ENCODE results near the gene CCDC85A. TPM values are rescaled to one million over a fixed set of nuclear protein-coding genes. Genes with fewer than 3 reads are reported as not detected.

Gene CCDC85A
- total RNA-seq, 4 donors from 2014 or later, result 2.8 to 12.2 (median 5.4) TPM

DNA sequence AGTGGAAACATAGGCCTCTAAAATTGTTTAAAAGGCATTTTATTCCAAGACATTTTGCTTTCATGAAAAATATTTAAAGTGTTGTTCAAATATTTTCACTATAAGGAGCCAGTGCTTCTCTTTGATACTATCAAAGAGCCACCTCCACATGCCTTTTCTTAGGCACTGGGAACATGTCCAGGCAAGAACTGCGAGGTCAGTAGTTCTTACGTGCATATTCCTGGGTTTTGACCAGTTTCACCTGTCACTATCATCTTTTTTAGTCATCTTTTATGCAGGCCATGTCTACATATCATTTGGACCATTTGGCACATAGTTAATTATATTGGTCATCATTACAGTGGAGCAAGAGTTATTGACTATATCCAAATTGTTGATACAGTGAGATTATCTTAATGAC, 195.3 kb downstream of the CCDC85A start:
- WGBS, 2 donors, result 89 to 92% methylated on average over 2 of the region's 2 CpGs
- H3K27ac ChIP-seq, result no peak overlapping the region
- no peak for DNase-seq (ENCODE audit: low spot score in 2 of 2)
- H3K9me3 ChIP-seq, result no peaks in the 10 kb centered on the region
- H3K36me3 ChIP-seq, result no peaks in the 10 kb centered on the region
- TF ChIP-seq EP300 (IDR thresholded peaks at IDR 0.05) (no peak), POLR2A (IDR thresholded peaks at IDR 0.05) (no peak)
- TF ChIP-seq, protein P1, sequence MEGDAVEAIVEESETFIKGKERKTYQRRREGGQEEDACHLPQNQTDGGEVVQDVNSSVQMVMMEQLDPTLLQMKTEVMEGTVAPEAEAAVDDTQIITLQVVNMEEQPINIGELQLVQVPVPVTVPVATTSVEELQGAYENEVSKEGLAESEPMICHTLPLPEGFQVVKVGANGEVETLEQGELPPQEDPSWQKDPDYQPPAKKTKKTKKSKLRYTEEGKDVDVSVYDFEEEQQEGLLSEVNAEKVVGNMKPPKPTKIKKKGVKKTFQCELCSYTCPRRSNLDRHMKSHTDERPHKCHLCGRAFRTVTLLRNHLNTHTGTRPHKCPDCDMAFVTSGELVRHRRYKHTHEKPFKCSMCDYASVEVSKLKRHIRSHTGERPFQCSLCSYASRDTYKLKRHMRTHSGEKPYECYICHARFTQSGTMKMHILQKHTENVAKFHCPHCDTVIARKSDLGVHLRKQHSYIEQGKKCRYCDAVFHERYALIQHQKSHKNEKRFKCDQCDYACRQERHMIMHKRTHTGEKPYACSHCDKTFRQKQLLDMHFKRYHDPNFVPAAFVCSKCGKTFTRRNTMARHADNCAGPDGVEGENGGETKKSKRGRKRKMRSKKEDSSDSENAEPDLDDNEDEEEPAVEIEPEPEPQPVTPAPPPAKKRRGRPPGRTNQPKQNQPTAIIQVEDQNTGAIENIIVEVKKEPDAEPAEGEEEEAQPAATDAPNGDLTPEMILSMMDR (IDR thresholded peaks at IDR 0.05), result no peak
- no peaks in the 10 kb centered on the region for H3K27me3 ChIP-seq
- no peak overlapping the region for H3K4me3 ChIP-seq
- no peaks in the 10 kb centered on the region for H3K4me1 ChIP-seq

DNA sequence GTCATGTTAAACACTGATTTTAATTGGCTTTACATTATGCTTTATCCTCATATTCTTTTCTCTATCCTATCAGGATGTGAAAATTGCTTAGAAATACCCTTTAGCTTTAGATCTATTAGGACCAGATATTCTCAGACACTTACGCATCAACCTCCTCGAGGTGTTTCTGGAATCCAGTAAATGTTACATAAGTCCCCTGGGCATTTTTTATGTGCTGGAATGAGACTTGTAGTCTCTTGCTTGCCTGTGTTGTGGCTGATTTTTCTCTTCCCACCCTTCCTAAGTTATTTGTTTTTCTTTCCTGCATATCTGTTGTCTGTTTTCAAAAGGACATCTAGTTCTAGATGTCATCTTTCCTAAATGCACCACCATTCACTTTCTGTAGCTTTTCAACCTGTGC, 197.1 kb downstream of the CCDC85A start:
- DNase-seq (ENCODE audit: low spot score in 2 of 2), result no peak
- no peaks in the 10 kb centered on the region for H3K9me3 ChIP-seq
- H3K27me3 ChIP-seq, result no peaks in the 10 kb centered on the region
- H3K27ac ChIP-seq, result no peak overlapping the region
- H3K4me1 ChIP-seq, result no peaks in the 10 kb centered on the region
- H3K4me3 ChIP-seq, result no peak overlapping the region
- no peaks in the 10 kb centered on the region for H3K36me3 ChIP-seq
- WGBS, 2 donors, result 62% methylated on average over 2 of the region's 2 CpGs
- TF ChIP-seq, protein P1 (IDR thresholded peaks at IDR 0.05), result no peak
- TF ChIP-seq EP300 (IDR thresholded peaks at IDR 0.05) (no peak), POLR2A (IDR thresholded peaks at IDR 0.05) (no peak)

DNA sequence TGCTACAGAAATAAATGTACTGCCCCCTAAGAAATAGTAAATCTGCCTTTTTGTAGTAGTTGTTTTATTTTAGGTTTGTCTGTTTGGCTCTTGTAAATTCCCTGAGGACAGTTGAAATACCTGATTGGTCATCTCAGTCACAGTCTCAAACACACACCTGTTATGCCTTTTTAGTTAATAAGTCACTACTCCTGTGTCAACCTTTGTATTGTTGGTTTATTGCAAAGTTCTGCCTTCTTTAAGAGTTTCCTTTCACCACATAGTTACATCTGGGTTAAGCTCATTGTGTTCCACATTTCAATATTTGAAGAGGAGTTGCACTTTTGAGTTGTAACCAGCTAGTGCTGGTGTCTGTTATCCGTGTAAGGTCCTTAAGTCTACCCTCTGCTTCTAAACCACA, 198.7 kb downstream of the CCDC85A start:
- WGBS, 2 donors, result 0% methylated on average over 1 of the region's 1 CpG
- TF ChIP-seq POLR2A (IDR thresholded peaks at IDR 0.05), result no peak
- TF ChIP-seq, protein P1 (IDR thresholded peaks at IDR 0.05), result no peak
- TF ChIP-seq EP300 (IDR thresholded peaks at IDR 0.05), result no peak
- Histone ChIP-seq H3K9me3 (no peaks in the 10 kb centered on the region), H3K27ac (no peak overlapping the region), H3K4me3 (no peak overlapping the region), H3K4me1 (no peaks in the 10 kb centered on the region), H3K27me3 (no peaks in the 10 kb centered on the region), H3K36me3 (no peaks in the 10 kb centered on the region)
- no peak for DNase-seq (ENCODE audit: low spot score in 2 of 2)

DNA sequence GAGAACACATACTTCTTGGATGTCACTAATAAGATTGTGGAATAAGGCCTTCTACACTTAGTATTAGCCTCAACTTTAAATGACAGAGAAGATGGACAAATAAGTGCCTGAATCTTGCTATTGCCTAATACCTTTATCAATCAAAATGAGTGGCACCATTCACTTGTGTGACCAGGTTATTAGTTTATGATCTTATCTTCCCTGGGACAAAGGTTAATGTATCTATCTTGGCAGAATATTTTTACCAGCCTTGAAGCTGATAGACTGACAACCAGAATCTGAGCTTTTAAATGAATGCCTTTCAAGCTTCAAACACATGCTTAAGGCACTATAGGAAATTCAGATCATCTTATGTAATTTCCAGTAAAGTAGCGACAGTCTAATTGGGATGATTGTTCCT, 202.9 kb downstream of the CCDC85A start:
- H3K9me3 ChIP-seq, result no peaks in the 10 kb centered on the region
- 73 to 81% methylated on average over 1 of the region's 1 CpG for WGBS, 2 donors
- DNase-seq (ENCODE audit: low spot score in 2 of 2), result no peak
- H3K27ac ChIP-seq, result no peak overlapping the region
- no peaks in the 10 kb centered on the region for H3K36me3 ChIP-seq
- no peaks in the 10 kb centered on the region for H3K4me1 ChIP-seq
- no peak overlapping the region for H3K4me3 ChIP-seq
- TF ChIP-seq, protein P1 (IDR thresholded peaks at IDR 0.05), result no peak
- TF ChIP-seq EP300 (IDR thresholded peaks at IDR 0.05), result no peak
- TF ChIP-seq POLR2A (IDR thresholded peaks at IDR 0.05), result no peak
- no peaks in the 10 kb centered on the region for H3K27me3 ChIP-seq

DNA sequence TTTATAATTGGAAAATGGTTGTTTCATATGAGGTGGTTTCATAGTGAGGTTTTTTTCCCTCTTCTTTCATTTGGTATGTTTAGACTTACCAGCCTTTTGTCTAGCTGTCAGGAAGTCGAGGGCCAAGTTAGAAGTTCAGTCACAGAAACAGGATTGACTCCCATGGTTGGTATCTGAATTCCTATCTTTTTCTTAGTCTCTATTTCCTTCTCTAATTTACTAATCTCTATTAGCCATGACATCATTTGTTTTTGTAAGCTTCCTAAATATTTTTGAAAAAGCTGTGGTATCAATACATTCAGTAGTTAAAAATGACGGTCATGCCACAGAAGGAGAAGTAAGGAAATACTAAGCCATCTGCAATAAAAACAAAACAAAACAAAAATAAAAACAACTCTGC, 206.9 kb downstream of the CCDC85A start:
- no peaks in the 10 kb centered on the region for H3K9me3 ChIP-seq
- no peak for TF ChIP-seq EP300 (IDR thresholded peaks at IDR 0.05)
- TF ChIP-seq POLR2A (IDR thresholded peaks at IDR 0.05), result no peak
- TF ChIP-seq, protein P1 (IDR thresholded peaks at IDR 0.05), result no peak
- no peak for DNase-seq (ENCODE audit: low spot score in 2 of 2)
- WGBS, 2 donors, result 67 to 70% methylated on average over 2 of the region's 2 CpGs
- H3K27ac ChIP-seq, result no peak overlapping the region
- H3K4me3 ChIP-seq, result no peak overlapping the region
- H3K27me3 ChIP-seq, result no peaks in the 10 kb centered on the region
- H3K36me3 ChIP-seq, result no peaks in the 10 kb centered on the region
- H3K4me1 ChIP-seq, result no peaks in the 10 kb centered on the region

Data from tibial nerve (tissue), 4 donors.